RWPE2 (cell line): ENCODE measurements around the gene JPH3.

Experiments used
- ATAC-seq: fragments of 200-7000 bp; cut with Tn5 transposase; 3 replicates; pipeline ENCODE4 v1.9.1; 2021; ENCODE audit warnings: low read depth
- DNase-seq: peaks from one replicate; pipeline ENCODE4 v3.0.0-alpha.2; 2020; ENCODE audit warnings: low spot score
- H3K27ac ChIP-seq: fragments of 450-650 bp; 2 replicates; pipeline ENCODE4 v1.5.1; 2017; ENCODE audit warnings: mild to moderate bottlenecking; ENCODE audit not compliant: poor library complexity, severe bottlenecking
- H3K27me3 ChIP-seq: fragments of 250-450 bp; sonication (Bioruptor Pico); 2 replicates; pipeline ENCODE4 v1.5.1; 2021; ENCODE audit warnings: mild to moderate bottlenecking, moderate library complexity; ENCODE audit not compliant: insufficient read depth, poor library complexity, severe bottlenecking
- H3K36me3 ChIP-seq: fragments of 250-450 bp; sonication (Bioruptor Pico); 2 replicates; pipeline ENCODE4 v1.5.1; 2020; ENCODE audit warnings: low read depth, mild to moderate bottlenecking, moderate library complexity
- H3K4me1 ChIP-seq: fragments of 250-450 bp; sonication (Bioruptor Pico); 2 replicates; pipeline ENCODE4 v1.5.1; 2021; ENCODE audit warnings: mild to moderate bottlenecking, moderate library complexity; ENCODE audit not compliant: insufficient read depth, poor library complexity, severe bottlenecking
- H3K4me3 ChIP-seq: fragments of 250-450 bp; sonication (Bioruptor Pico); 2 replicates; pipeline ENCODE4 v1.5.1; 2021; ENCODE audit warnings: mild to moderate bottlenecking, moderate library complexity; ENCODE audit not compliant: severe bottlenecking
- H3K9me3 ChIP-seq: fragments of 250-450 bp; sonication (Bioruptor Pico); 2 replicates; pipeline ENCODE4 v1.5.1; 2021; ENCODE audit warnings: mild to moderate bottlenecking, moderate library complexity; ENCODE audit not compliant: severe bottlenecking
- TF ChIP-seq, protein P1 (sequence below): fragments of 450-650 bp; IDR thresholded peaks from one replicate; pipeline ENCODE4 v1.5.1; 2017; ENCODE audit warnings: mild to moderate bottlenecking, moderate library complexity; ENCODE audit not compliant: poor library complexity, severe bottlenecking

Gene JPH3

DNA sequence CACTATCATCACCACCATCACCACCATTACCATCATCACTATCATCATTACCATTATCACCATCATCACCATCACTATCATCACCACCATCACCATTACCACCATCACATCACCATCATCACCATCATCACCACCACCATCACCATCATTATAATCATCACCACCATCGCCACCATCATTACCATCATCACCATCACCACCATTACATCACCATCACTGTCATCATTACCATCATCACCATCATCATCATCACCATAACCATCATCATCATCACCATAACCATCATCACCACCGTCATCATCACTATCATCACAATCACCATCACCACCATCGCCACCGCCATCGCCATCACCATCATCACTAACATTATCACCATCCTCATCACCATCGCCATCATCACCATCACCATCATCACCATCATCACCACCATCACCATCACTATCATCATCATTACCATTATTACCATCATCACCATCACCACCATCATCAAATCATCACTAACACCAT, 4.9 kb upstream of the JPH3 start:
- no peak for ATAC-seq
- peaks cover 31% of the 10 kb centered on the region for H3K27me3 ChIP-seq
- H3K9me3 ChIP-seq, result peaks cover 2% of the 10 kb centered on the region
- H3K4me1 ChIP-seq, result no peaks in the 10 kb centered on the region
- TF ChIP-seq, protein P1, sequence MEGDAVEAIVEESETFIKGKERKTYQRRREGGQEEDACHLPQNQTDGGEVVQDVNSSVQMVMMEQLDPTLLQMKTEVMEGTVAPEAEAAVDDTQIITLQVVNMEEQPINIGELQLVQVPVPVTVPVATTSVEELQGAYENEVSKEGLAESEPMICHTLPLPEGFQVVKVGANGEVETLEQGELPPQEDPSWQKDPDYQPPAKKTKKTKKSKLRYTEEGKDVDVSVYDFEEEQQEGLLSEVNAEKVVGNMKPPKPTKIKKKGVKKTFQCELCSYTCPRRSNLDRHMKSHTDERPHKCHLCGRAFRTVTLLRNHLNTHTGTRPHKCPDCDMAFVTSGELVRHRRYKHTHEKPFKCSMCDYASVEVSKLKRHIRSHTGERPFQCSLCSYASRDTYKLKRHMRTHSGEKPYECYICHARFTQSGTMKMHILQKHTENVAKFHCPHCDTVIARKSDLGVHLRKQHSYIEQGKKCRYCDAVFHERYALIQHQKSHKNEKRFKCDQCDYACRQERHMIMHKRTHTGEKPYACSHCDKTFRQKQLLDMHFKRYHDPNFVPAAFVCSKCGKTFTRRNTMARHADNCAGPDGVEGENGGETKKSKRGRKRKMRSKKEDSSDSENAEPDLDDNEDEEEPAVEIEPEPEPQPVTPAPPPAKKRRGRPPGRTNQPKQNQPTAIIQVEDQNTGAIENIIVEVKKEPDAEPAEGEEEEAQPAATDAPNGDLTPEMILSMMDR, result no peak
- no peak overlapping the region for H3K27ac ChIP-seq
- no peak overlapping the region for H3K4me3 ChIP-seq
- no peaks in the 10 kb centered on the region for H3K36me3 ChIP-seq
- DNase-seq, result no peak

DNA sequence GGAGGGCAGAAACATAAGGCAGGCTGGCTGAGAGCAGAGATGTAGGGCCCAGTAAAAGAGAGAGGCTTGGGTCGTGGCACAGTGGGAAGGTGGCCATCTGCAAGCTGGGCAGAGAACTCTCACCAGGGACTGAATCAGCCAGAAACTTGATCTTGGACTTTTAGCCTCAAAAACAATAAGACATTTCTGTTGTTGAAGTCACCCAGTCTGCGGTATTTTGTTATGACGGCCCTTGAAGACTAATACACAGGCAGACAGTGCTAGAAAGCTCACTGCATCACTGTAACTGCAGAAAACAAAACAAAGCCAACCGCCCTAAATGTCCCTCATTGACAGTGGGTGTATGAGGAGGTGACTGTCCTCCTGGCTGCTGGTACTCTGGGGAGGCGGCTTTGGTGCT, 3.9 kb upstream of the JPH3 start:
- Histone ChIP-seq H3K27me3 (peaks cover 38% of the 10 kb centered on the region), H3K27ac (no peak overlapping the region), H3K4me3 (no peak overlapping the region), H3K36me3 (no peaks in the 10 kb centered on the region), H3K4me1 (no peaks in the 10 kb centered on the region), H3K9me3 (peaks cover 2% of the 10 kb centered on the region)
- DNase-seq (no peak), ATAC-seq (no peak)
- TF ChIP-seq, protein P1, result no peak

DNA sequence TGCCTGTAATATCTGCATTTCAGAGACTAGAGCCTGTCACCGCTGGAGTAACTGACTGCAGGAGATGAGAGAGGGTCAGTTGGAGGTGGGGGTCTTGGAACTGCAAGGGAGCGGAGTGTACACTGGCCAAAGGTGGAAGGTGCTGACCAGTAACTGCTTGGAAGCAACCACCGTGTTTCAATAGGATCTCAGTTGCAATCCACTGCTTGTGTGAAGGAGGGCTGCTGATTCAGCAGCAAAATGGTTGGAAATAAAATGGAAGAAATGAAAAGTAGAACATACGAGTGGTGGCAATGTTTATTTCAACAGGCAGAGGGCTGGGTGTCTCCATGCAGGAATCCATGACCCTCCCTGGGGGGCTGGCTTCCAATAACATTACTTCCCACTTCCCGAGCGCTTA, 2.1 kb upstream of the JPH3 start:
- TF ChIP-seq, protein P1, result no peak
- no peak for DNase-seq
- Histone ChIP-seq H3K4me3 (no peak overlapping the region), H3K27ac (no peak overlapping the region), H3K36me3 (no peaks in the 10 kb centered on the region), H3K27me3 (peaks cover 56% of the 10 kb centered on the region), H3K4me1 (no peaks in the 10 kb centered on the region), H3K9me3 (peaks cover 2% of the 10 kb centered on the region)
- ATAC-seq, result no peak

DNA sequence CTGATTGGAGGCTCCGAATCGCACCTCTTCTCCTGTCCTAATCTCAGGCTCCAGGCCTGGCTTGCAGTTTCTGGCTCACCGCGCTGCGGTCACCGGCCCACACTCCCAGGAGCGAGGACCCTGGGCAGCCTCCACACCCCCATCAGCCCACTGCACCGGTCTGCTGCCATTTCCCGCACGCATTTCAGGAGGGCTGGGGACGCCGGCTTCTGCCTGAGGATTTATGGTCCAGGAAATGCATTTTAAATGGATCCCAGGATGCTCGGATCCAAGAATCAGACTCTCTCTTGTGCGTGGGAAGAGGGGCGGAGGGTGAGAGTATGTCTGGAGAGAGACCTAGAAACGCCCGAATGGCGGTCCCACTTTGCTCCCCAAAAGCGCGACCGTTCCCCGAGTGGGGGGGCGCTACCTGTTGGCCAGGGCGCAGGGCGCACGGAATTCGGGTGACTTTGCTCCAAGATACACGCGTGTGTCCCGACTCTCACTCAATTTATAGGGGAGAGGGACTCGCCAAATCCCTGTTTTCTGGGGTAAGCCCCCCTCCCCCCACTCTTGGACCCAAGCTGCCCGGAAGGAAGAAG, 817 bp upstream of the JPH3 start:
- H3K4me3 ChIP-seq, result peak overlapping the region; percentile 19
- no peaks in the 10 kb centered on the region for H3K4me1 ChIP-seq
- peaks cover 67% of the 10 kb centered on the region for H3K27me3 ChIP-seq
- TF ChIP-seq, protein P1, result no peak
- H3K9me3 ChIP-seq, result peaks cover 2% of the 10 kb centered on the region
- DNase-seq, result no peak
- no peak for ATAC-seq
- no peak overlapping the region for H3K27ac ChIP-seq
- H3K36me3 ChIP-seq, result no peaks in the 10 kb centered on the region
